HG03378 (cell line): ENCODE results near the gene ANTXR1.

Source experiments
- ATAC-seq: cut with Tn5 transposase; IDR thresholded peaks from one replicate; pipeline ENCODE4 v1.9.1; 2021; ENCODE audit warnings: mild to moderate bottlenecking, moderate library complexity; ENCODE audit not compliant: unreplicated experiment

The ANTXR1 gene

GRCh38 chr2:69092857-69093256 lies 79.9 kb downstream of the ANTXR1 start:
- ATAC-seq, result no peak

GRCh38 chr2:69095305-69095704 lies 82.3 kb downstream of the ANTXR1 start:
- no peak for ATAC-seq

GRCh38 chr2:69096326-69097095 lies 83.5 kb downstream of the ANTXR1 start:
- no peak for ATAC-seq

- ATAC-seq, result no peak
These were observed 84.2 kb downstream of the ANTXR1 start for GRCh38 chr2:69097148-69097610.

- no peak for ATAC-seq
These were observed 85.1 kb downstream of the ANTXR1 start for GRCh38 chr2:69097891-69098655.

- no peak for ATAC-seq
These were observed 86.6 kb downstream of the ANTXR1 start for GRCh38 chr2:69099541-69099940.

- no peak for ATAC-seq
These were observed 87.3 kb downstream of the ANTXR1 start for GRCh38 chr2:69100220-69100723.

- no peak for ATAC-seq
These were observed 89.1 kb downstream of the ANTXR1 start for GRCh38 chr2:69102041-69102593.

GRCh38 chr2:69103419-69103818 lies 90.4 kb downstream of the ANTXR1 start:
- ATAC-seq, result no peak

GRCh38 chr2:69104261-69104660 lies 91.3 kb downstream of the ANTXR1 start:
- ATAC-seq, result no peak

GRCh38 chr2:69109255-69109654 lies 96.3 kb downstream of the ANTXR1 start:
- no peak for ATAC-seq

- no peak for ATAC-seq
These were observed 98.1 kb downstream of the ANTXR1 start for GRCh38 chr2:69111076-69111475.

- no peak for ATAC-seq
These were observed 100.6 kb downstream of the ANTXR1 start for GRCh38 chr2:69113627-69114026.

- no peak for ATAC-seq
These were observed 101.6 kb downstream of the ANTXR1 start for GRCh38 chr2:69114534-69114933.

GRCh38 chr2:69116438-69116837 lies 103.5 kb downstream of the ANTXR1 start:
- no peak for ATAC-seq

- no peak for ATAC-seq
These were observed 105.6 kb downstream of the ANTXR1 start for GRCh38 chr2:69118609-69119008.

- ATAC-seq, result no peak
These were observed 106.3 kb downstream of the ANTXR1 start for GRCh38 chr2:69119104-69119894.

- ATAC-seq, result no peak
These were observed 109.3 kb downstream of the ANTXR1 start for GRCh38 chr2:69122271-69122670.

GRCh38 chr2:69123182-69123581 lies 110.2 kb downstream of the ANTXR1 start:
- ATAC-seq, result no peak

- ATAC-seq, result no peak
These were observed 111.4 kb downstream of the ANTXR1 start for GRCh38 chr2:69124343-69124742.

GRCh38 chr2:69125816-69126215 lies 112.8 kb downstream of the ANTXR1 start:
- ATAC-seq, result no peak
